ENCODE data around the gene KLHL10. TPM values are rescaled to one million over a fixed set of nuclear protein-coding genes. Genes with fewer than 3 reads are reported as not detected.
A peak's percentile ranks its signal among the peaks of the same experiment; 100 is the strongest.

Gene KLHL10
- total and polyA plus RNA-seq, 4 donors, result 0.08 to 0.12 (median 0.09) TPM; not detected in 1

DNA sequence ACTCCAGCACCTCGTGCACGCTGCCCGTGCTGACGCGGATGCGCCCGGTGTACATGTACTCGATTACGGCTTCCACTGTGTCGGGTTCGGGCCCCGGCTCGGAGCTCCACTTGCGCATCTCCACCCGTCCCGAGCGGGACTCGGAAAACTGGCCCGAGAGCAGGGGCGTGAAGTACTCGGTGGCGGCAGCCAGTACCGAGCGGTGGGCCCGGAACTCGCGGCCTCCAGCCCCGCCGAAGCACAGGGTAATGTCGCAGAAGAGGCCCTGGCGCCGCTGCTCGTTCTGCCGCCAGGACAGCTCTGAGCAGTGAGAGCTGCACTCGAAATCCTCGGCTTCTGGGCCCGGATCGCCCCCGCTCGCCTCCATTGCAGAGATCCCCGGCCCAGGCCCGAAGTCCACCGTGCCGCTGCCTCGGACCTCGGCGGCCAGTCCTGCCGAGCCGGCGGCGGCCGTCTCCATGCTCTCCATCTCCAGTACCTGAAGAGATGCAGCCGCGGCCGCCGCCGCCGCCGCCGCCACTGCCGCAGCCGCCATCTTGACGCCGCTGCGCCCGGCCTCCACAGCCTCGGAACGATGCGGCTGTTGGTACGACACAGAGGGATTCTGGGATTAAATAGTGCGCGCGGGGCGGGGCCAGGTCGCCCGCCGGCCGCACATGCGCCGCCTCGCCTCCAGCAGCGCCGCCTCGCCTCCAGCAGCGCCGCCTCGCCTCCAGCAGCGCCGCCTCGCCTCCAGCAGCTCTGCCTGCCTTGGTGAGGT, 27.4 kb downstream of the KLHL10 start, which contains the start of gene KLHL11:
Gene KLHL11 (minus strand): TSS at position 588 of the 760 bp plus-strand sequence. CDS start 53 bp downstream, at position 535.
- peak within 1 kb of the TSS; percentile 82 for H3K4me3 ChIP-seq
- peaks cover 0 to 13% (median 8%) of the 10 kb centered on the region in 4 donors for H3K36me3 ChIP-seq (ENCODE audit: control insufficient read depth in 4 of 4, insufficient read depth in 4 of 4, low read length in 4 of 4)
- H3K27ac ChIP-seq (ENCODE audit: low read depth in 1 of 2, low read length in 1 of 2), result peak within 1 kb of the TSS; percentile 90 to 93
- 0% methylated on average over 73 to 90 of the region's 90 CpGs for WGBS, 2 donors
- H3K9ac ChIP-seq (ENCODE audit: insufficient read depth in 1 of 2, low read length in 2 of 2), result peak within 1 kb of the TSS; percentile 73 to 91
- H3K4me1 ChIP-seq (ENCODE audit: control insufficient read depth in 5 of 5, insufficient read depth in 5 of 5, low read length in 5 of 5), result peaks cover 8 to 27% (median 12%) of the 10 kb centered on the region in 5 donors
- DNase-seq (peak; percentile 91 to 95 (median 92)), ATAC-seq (ENCODE audit: insufficient read depth, low FRiP score) (peak; percentile 95)
- H3K9me3 ChIP-seq (ENCODE audit: control insufficient read depth in 4 of 4, insufficient read depth in 3 of 4, low read length in 3 of 4), result no peaks in the 10 kb centered on the region
- TF ChIP-seq, protein P1, sequence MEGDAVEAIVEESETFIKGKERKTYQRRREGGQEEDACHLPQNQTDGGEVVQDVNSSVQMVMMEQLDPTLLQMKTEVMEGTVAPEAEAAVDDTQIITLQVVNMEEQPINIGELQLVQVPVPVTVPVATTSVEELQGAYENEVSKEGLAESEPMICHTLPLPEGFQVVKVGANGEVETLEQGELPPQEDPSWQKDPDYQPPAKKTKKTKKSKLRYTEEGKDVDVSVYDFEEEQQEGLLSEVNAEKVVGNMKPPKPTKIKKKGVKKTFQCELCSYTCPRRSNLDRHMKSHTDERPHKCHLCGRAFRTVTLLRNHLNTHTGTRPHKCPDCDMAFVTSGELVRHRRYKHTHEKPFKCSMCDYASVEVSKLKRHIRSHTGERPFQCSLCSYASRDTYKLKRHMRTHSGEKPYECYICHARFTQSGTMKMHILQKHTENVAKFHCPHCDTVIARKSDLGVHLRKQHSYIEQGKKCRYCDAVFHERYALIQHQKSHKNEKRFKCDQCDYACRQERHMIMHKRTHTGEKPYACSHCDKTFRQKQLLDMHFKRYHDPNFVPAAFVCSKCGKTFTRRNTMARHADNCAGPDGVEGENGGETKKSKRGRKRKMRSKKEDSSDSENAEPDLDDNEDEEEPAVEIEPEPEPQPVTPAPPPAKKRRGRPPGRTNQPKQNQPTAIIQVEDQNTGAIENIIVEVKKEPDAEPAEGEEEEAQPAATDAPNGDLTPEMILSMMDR (IDR thresholded peaks at IDR 0.05; ENCODE audit: control extremely low read depth, extremely low read depth), result no peak
- H3K27me3 ChIP-seq (ENCODE audit: control insufficient read depth in 3 of 3, insufficient read depth in 3 of 3, low read length in 2 of 3), result no peaks in the 10 kb centered on the region

DNA sequence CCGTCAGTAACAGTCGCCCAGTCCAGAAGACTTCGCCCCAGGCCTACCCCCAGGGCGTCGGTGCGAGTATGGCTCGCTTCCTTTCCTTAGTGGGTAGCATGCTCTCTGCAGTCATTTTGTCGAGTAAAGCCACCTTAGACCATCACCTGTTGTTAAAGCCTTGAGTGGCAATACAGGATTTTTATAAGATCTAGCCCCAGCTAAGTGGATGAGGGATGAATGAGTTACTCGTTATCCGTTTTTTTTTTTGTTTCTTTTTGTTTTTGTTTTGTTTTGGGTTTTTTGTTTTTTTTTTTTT, 27.9 kb downstream of the KLHL10 start:
- no peak for DNase-seq
- Histone ChIP-seq H3K4me1 (ENCODE audit: control insufficient read depth in 5 of 5, insufficient read depth in 5 of 5, low read length in 5 of 5) (peaks cover 10 to 27% (median 12%) of the 10 kb centered on the region in 5 donors), H3K27me3 (ENCODE audit: control insufficient read depth in 3 of 3, insufficient read depth in 3 of 3, low read length in 2 of 3) (no peaks in the 10 kb centered on the region), H3K36me3 (ENCODE audit: control insufficient read depth in 4 of 4, insufficient read depth in 4 of 4, low read length in 4 of 4) (peaks cover under 1 to 15% (median 10%) of the 10 kb centered on the region in 4 donors), H3K27ac (ENCODE audit: low read depth in 1 of 2, low read length in 1 of 2) (peak overlapping the region in 1 of 2 donors; percentile 76), H3K4me3 (peak overlapping the region; percentile 32), H3K9me3 (ENCODE audit: control insufficient read depth in 4 of 4, insufficient read depth in 3 of 4, low read length in 3 of 4) (no peaks in the 10 kb centered on the region), H3K9ac (ENCODE audit: insufficient read depth in 1 of 2, low read length in 2 of 2) (no peak overlapping the region)
- ATAC-seq (ENCODE audit: insufficient read depth, low FRiP score), result no peak
- 1 to 2% methylated on average over 10 of the region's 10 CpGs for WGBS, 2 donors
- TF ChIP-seq, protein P1 (IDR thresholded peaks at IDR 0.05; ENCODE audit: control extremely low read depth, extremely low read depth), result no peak

DNA sequence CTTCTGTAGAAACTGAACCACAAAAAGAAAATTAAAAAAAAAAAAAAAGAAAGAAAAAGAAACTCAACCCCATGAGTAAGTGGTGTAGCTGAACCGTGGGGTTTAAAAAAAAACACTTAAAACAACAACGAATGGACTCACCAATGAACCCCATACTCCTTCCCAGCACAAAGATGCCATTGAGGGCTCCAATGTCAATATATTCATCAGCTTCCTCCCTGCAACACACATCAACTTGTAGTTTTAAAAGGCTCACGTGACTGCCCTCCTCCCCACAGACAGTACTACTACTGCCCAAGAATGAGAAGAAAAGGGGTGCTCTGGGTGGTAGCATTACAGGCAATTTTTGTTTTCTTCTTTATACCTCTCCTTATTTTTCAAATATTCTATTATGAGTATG, 30.9 kb downstream of the KLHL10 start:
- Histone ChIP-seq H3K9me3 (ENCODE audit: control insufficient read depth in 4 of 4, insufficient read depth in 3 of 4, low read length in 3 of 4) (no peaks in the 10 kb centered on the region), H3K27me3 (ENCODE audit: control insufficient read depth in 3 of 3, insufficient read depth in 3 of 3, low read length in 2 of 3) (no peaks in the 10 kb centered on the region), H3K4me1 (ENCODE audit: control insufficient read depth in 5 of 5, insufficient read depth in 5 of 5, low read length in 5 of 5) (peaks cover 3 to 8% (median 7%) of the 10 kb centered on the region in 5 donors), H3K36me3 (ENCODE audit: control insufficient read depth in 4 of 4, insufficient read depth in 4 of 4, low read length in 4 of 4) (peaks cover 12 to 33% (median 18%) of the 10 kb centered on the region in 4 donors), H3K4me3 (no peak overlapping the region), H3K9ac (ENCODE audit: insufficient read depth in 1 of 2, low read length in 2 of 2) (no peak overlapping the region), H3K27ac (ENCODE audit: low read depth in 1 of 2, low read length in 1 of 2) (no peak overlapping the region)
- ATAC-seq (ENCODE audit: insufficient read depth, low FRiP score) (no peak), DNase-seq (no peak)
- 64 to 78% methylated on average over 3 of the region's 3 CpGs for WGBS, 2 donors
- TF ChIP-seq, protein P1 (IDR thresholded peaks at IDR 0.05; ENCODE audit: control extremely low read depth, extremely low read depth), result no peak
